ENCODE measurements around the gene RANBP17.
"Not testable (repeated sequence)": the region's sequence is repeated elsewhere in the genome, so short reads cannot be mapped to it uniquely, and the experiment has no call there.

Gene RANBP17

GRCh38 chr5:170861917-170862766 lies at the start of gene RANBP17:
TSS of gene RANBP17 (plus strand) at chr5:170862018.
- peak within 1 kb of the TSS; percentile 78 for H3K4me3 ChIP-seq (ENCODE audit: low read depth, low read length)
- peaks cover 15% of the 10 kb centered on the region for H3K4me1 ChIP-seq (ENCODE audit: control insufficient read depth, insufficient read depth, low read length, unreplicated experiment)
- peaks cover 41% of the 10 kb centered on the region for H3K79me2 ChIP-seq (ENCODE audit: control insufficient read depth, insufficient read depth, low read length, unreplicated experiment)
- H3K27ac ChIP-seq (ENCODE audit: low read depth, low read length), result peak within 1 kb of the TSS; percentile 47; the same call in 1 of the 2 replicates
- no peaks in the 10 kb centered on the region for H3K36me3 ChIP-seq (ENCODE audit: insufficient read depth, low read length)
- H2AFZ ChIP-seq (ENCODE audit: low read length, unreplicated experiment), result peak within 1 kb of the TSS; percentile 80
- no peaks in the 10 kb centered on the region for H3K27me3 ChIP-seq (ENCODE audit: insufficient read depth, low read length)

GRCh38 chr5:170813231-170813630 lies 48.6 kb upstream of the RANBP17 start:
- no peak overlapping the region for H3K27ac ChIP-seq (ENCODE audit: low read depth, low read length)
- no peak overlapping the region for H3K4me3 ChIP-seq (ENCODE audit: low read depth, low read length)
- H2AFZ ChIP-seq (ENCODE audit: low read length, unreplicated experiment), result no peak overlapping the region
- no peaks in the 10 kb centered on the region for H3K79me2 ChIP-seq (ENCODE audit: control insufficient read depth, insufficient read depth, low read length, unreplicated experiment)
- no peaks in the 10 kb centered on the region for H3K36me3 ChIP-seq (ENCODE audit: insufficient read depth, low read length)
- no peaks in the 10 kb centered on the region for H3K4me1 ChIP-seq (ENCODE audit: control insufficient read depth, insufficient read depth, low read length, unreplicated experiment)
- H3K27me3 ChIP-seq (ENCODE audit: insufficient read depth, low read length), result no peaks in the 10 kb centered on the region

GRCh38 chr5:170817195-170817594 lies 44.6 kb upstream of the RANBP17 start:
- H3K4me3 ChIP-seq (ENCODE audit: low read depth, low read length), result no peak overlapping the region
- no peak overlapping the region for H2AFZ ChIP-seq (ENCODE audit: low read length, unreplicated experiment)
- H3K27ac ChIP-seq (ENCODE audit: low read depth, low read length), result no peak overlapping the region
- H3K27me3 ChIP-seq (ENCODE audit: insufficient read depth, low read length), result no peaks in the 10 kb centered on the region
- H3K79me2 ChIP-seq (ENCODE audit: control insufficient read depth, insufficient read depth, low read length, unreplicated experiment), result no peaks in the 10 kb centered on the region
- no peaks in the 10 kb centered on the region for H3K36me3 ChIP-seq (ENCODE audit: insufficient read depth, low read length)
- H3K4me1 ChIP-seq (ENCODE audit: control insufficient read depth, insufficient read depth, low read length, unreplicated experiment), result no peaks in the 10 kb centered on the region

GRCh38 chr5:170818232-170818631 lies 43.6 kb upstream of the RANBP17 start:
- Histone ChIP-seq H2AFZ (ENCODE audit: low read length, unreplicated experiment) (no peak overlapping the region), H3K36me3 (ENCODE audit: insufficient read depth, low read length) (no peaks in the 10 kb centered on the region), H3K27me3 (ENCODE audit: insufficient read depth, low read length) (no peaks in the 10 kb centered on the region), H3K4me1 (ENCODE audit: control insufficient read depth, insufficient read depth, low read length, unreplicated experiment) (no peaks in the 10 kb centered on the region), H3K27ac (ENCODE audit: low read depth, low read length) (no peak overlapping the region), H3K4me3 (ENCODE audit: low read depth, low read length) (no peak overlapping the region), H3K79me2 (ENCODE audit: control insufficient read depth, insufficient read depth, low read length, unreplicated experiment) (no peaks in the 10 kb centered on the region)

- Histone ChIP-seq H3K79me2 (ENCODE audit: control insufficient read depth, insufficient read depth, low read length, unreplicated experiment) (no peaks in the 10 kb centered on the region), H3K27ac (ENCODE audit: low read depth, low read length) (no peak overlapping the region), H3K36me3 (ENCODE audit: insufficient read depth, low read length) (no peaks in the 10 kb centered on the region), H3K4me1 (ENCODE audit: control insufficient read depth, insufficient read depth, low read length, unreplicated experiment) (no peaks in the 10 kb centered on the region), H3K27me3 (ENCODE audit: insufficient read depth, low read length) (no peaks in the 10 kb centered on the region), H2AFZ (ENCODE audit: low read length, unreplicated experiment) (no peak overlapping the region), H3K4me3 (ENCODE audit: low read depth, low read length) (no peak overlapping the region)
Measured at GRCh38 chr5:170819824-170820223, 42.0 kb upstream of the RANBP17 start.

GRCh38 chr5:170821257-170821800 lies 40.5 kb upstream of the RANBP17 start:
- Histone ChIP-seq H2AFZ (ENCODE audit: low read length, unreplicated experiment) (no peak overlapping the region), H3K27me3 (ENCODE audit: insufficient read depth, low read length) (no peaks in the 10 kb centered on the region), H3K4me1 (ENCODE audit: control insufficient read depth, insufficient read depth, low read length, unreplicated experiment) (no peaks in the 10 kb centered on the region), H3K4me3 (ENCODE audit: low read depth, low read length) (no peak overlapping the region), H3K79me2 (ENCODE audit: control insufficient read depth, insufficient read depth, low read length, unreplicated experiment) (no peaks in the 10 kb centered on the region), H3K36me3 (ENCODE audit: insufficient read depth, low read length) (no peaks in the 10 kb centered on the region), H3K27ac (ENCODE audit: low read depth, low read length) (no peak overlapping the region)

GRCh38 chr5:170826117-170826516 lies 35.7 kb upstream of the RANBP17 start:
- Histone ChIP-seq H3K36me3 (ENCODE audit: insufficient read depth, low read length) (no peaks in the 10 kb centered on the region), H3K27me3 (ENCODE audit: insufficient read depth, low read length) (no peaks in the 10 kb centered on the region), H3K4me3 (ENCODE audit: low read depth, low read length) (no peak overlapping the region), H3K79me2 (ENCODE audit: control insufficient read depth, insufficient read depth, low read length, unreplicated experiment) (no peaks in the 10 kb centered on the region), H3K4me1 (ENCODE audit: control insufficient read depth, insufficient read depth, low read length, unreplicated experiment) (no peaks in the 10 kb centered on the region), H2AFZ (ENCODE audit: low read length, unreplicated experiment) (no peak overlapping the region), H3K27ac (ENCODE audit: low read depth, low read length) (no peak overlapping the region)

- H3K4me1 ChIP-seq (ENCODE audit: control insufficient read depth, insufficient read depth, low read length, unreplicated experiment), result no peaks in the 10 kb centered on the region
- no peak overlapping the region for H2AFZ ChIP-seq (ENCODE audit: low read length, unreplicated experiment)
- no peaks in the 10 kb centered on the region for H3K27me3 ChIP-seq (ENCODE audit: insufficient read depth, low read length)
- H3K27ac ChIP-seq (ENCODE audit: low read depth, low read length), result no peak overlapping the region
- no peak overlapping the region for H3K4me3 ChIP-seq (ENCODE audit: low read depth, low read length)
- no peaks in the 10 kb centered on the region for H3K79me2 ChIP-seq (ENCODE audit: control insufficient read depth, insufficient read depth, low read length, unreplicated experiment)
- no peaks in the 10 kb centered on the region for H3K36me3 ChIP-seq (ENCODE audit: insufficient read depth, low read length)
Measured at GRCh38 chr5:170832241-170832640, 29.6 kb upstream of the RANBP17 start.

GRCh38 chr5:170833981-170834380 lies 27.8 kb upstream of the RANBP17 start:
- H3K79me2 ChIP-seq (ENCODE audit: control insufficient read depth, insufficient read depth, low read length, unreplicated experiment); H3K27me3 ChIP-seq (ENCODE audit: insufficient read depth, low read length); H3K4me1 ChIP-seq (ENCODE audit: control insufficient read depth, insufficient read depth, low read length, unreplicated experiment); H3K36me3 ChIP-seq (ENCODE audit: insufficient read depth, low read length); H3K27ac ChIP-seq (ENCODE audit: low read depth, low read length); H2AFZ ChIP-seq (ENCODE audit: low read length, unreplicated experiment); H3K4me3 ChIP-seq (ENCODE audit: low read depth, low read length): not testable (repeated sequence)

GRCh38 chr5:170836226-170836625 lies 25.6 kb upstream of the RANBP17 start:
- Histone ChIP-seq H3K27ac (ENCODE audit: low read depth, low read length) (no peak overlapping the region), H3K4me3 (ENCODE audit: low read depth, low read length) (no peak overlapping the region), H2AFZ (ENCODE audit: low read length, unreplicated experiment) (no peak overlapping the region), H3K36me3 (ENCODE audit: insufficient read depth, low read length) (no peaks in the 10 kb centered on the region), H3K4me1 (ENCODE audit: control insufficient read depth, insufficient read depth, low read length, unreplicated experiment) (no peaks in the 10 kb centered on the region), H3K27me3 (ENCODE audit: insufficient read depth, low read length) (no peaks in the 10 kb centered on the region), H3K79me2 (ENCODE audit: control insufficient read depth, insufficient read depth, low read length, unreplicated experiment) (no peaks in the 10 kb centered on the region)

GRCh38 chr5:170843870-170844269 lies 17.9 kb upstream of the RANBP17 start:
- Histone ChIP-seq H3K27ac (ENCODE audit: low read depth, low read length) (no peak overlapping the region), H3K4me1 (ENCODE audit: control insufficient read depth, insufficient read depth, low read length, unreplicated experiment) (peaks cover 20% of the 10 kb centered on the region), H3K4me3 (ENCODE audit: low read depth, low read length) (no peak overlapping the region), H3K27me3 (ENCODE audit: insufficient read depth, low read length) (no peaks in the 10 kb centered on the region), H2AFZ (ENCODE audit: low read length, unreplicated experiment) (no peak overlapping the region), H3K36me3 (ENCODE audit: insufficient read depth, low read length) (no peaks in the 10 kb centered on the region), H3K79me2 (ENCODE audit: control insufficient read depth, insufficient read depth, low read length, unreplicated experiment) (no peaks in the 10 kb centered on the region)

All from ACC112 (cell line).